Measurements from ENCODE around the gene LCP1. TPM values are rescaled to one million over a fixed set of nuclear protein-coding genes. Genes with fewer than 3 reads are reported as not detected.

The LCP1 gene
- total and polyA plus RNA-seq, 9 of the 15 experiments (the other 6 are each of a cell fraction or from before 2014, with no cell fraction given) = 83.0 to 255 (median 163) TPM

DNA sequence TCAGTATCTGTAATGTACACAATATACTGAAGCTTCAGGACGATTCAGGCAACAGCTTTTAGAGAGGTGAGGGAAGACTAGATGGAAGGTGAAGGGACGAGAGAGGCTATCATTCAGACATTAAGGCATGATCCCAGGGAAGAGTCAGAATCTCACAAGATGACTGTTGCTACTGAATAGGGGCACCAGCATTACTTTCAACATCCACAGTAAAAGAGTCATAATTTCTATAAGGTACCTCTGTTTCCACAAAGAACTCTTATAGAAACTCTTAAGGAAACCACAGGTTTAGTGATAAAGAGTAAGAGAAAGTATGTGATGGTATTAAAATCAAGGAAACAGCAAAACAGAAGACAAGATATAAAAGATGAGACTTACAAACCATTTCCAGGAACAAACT, 23.0 kb downstream of the LCP1 start:
- in situ Hi-C loops (cut with MboI) (loop anchor here (10.0 kb wide), 1 partner anchor 136 kb away; no protein-coding TSS in a partner anchor), intact Hi-C loops (cut with micrococcal nuclease) (no loop called here)
- no peaks in the 10 kb centered on the region for H3K27me3 ChIP-seq (ENCODE audit: control insufficient read depth in 2 of 2, insufficient read depth in 2 of 2, low read length in 2 of 2)
- POLR2A ChIA-PET = interaction anchor here (0.6 to 1.1 kb wide), 2 partner anchors 8 to 85 kb away, joined by 3 to 4 read pairs; no protein-coding TSS in a partner anchor
- 0 out of 2 replicates have a peak, but pooled peaks cover 4% of the 10 kb centered on the region for H4K20me1 ChIP-seq (replicated peaks; ENCODE audit: control insufficient read depth, insufficient read depth, low read length)
- CTCF ChIA-PET (ENCODE audit: low intra/inter-chr PET ratio) = no interaction called here
- peaks cover 34% of the 10 kb centered on the region for H3K79me2 ChIP-seq (ENCODE audit: control insufficient read depth, insufficient read depth, low read length)
- H2AFZ ChIP-seq (ENCODE audit: low read depth, low read length) = no peak overlapping the region
- H3K9me3 ChIP-seq (replicated peaks; ENCODE audit: control insufficient read depth, insufficient read depth, low read depth, low read length) = no peaks in the 10 kb centered on the region
- no peak overlapping the region for H3K9ac ChIP-seq (ENCODE audit: insufficient read depth in 1 of 2, low read depth in 2 of 2, low read length in 2 of 2)
- H3K27ac ChIP-seq (ENCODE audit: extremely low read depth, low read depth, low read length) = no peak overlapping the region
- DNase-seq (ENCODE audit: extremely low read depth in 1 of 4, low spot score in 3 of 4) (no peak), FAIRE-seq (no peak), ATAC-seq (no peak)
- H3K4me2 ChIP-seq (ENCODE audit: insufficient read depth, low read length) = no peak overlapping the region
- no TSS peak for BruUV-seq (replicated peaks)
- H3K4me1 ChIP-seq (replicated peaks in 1 of 2; ENCODE audit: control insufficient read depth in 2 of 2, insufficient read depth in 2 of 2, low read length in 2 of 2) = peaks cover 0 to 5% of the 10 kb centered on the region in 2 experiments; a peak in 2 of 5 replicates
- H3K4me3 ChIP-seq = no peak overlapping the region
- 80% methylated on average over 2 of the region's 2 CpGs for WGBS (ENCODE audit: insufficient coverage, low coverage, missing lambda C conversion rate)
- peaks cover 63% of the 10 kb centered on the region; the same call in 2 of the 3 replicates for H3K36me3 ChIP-seq (ENCODE audit: control insufficient read depth, insufficient read depth, low read length)
- H3K9me1 ChIP-seq (ENCODE audit: control insufficient read depth, insufficient read depth, low read length) = no peaks in the 10 kb centered on the region
- no peak for TF ChIP-seq FOXJ3 (CRISPR knock-in tag; IDR thresholded peaks at IDR 0.05)
- TF ChIP-seq TCF7L2 (IDR thresholded peaks at IDR 0.05; ENCODE audit: low read depth, low read length) = no peak
- TF ChIP-seq, protein P1, sequence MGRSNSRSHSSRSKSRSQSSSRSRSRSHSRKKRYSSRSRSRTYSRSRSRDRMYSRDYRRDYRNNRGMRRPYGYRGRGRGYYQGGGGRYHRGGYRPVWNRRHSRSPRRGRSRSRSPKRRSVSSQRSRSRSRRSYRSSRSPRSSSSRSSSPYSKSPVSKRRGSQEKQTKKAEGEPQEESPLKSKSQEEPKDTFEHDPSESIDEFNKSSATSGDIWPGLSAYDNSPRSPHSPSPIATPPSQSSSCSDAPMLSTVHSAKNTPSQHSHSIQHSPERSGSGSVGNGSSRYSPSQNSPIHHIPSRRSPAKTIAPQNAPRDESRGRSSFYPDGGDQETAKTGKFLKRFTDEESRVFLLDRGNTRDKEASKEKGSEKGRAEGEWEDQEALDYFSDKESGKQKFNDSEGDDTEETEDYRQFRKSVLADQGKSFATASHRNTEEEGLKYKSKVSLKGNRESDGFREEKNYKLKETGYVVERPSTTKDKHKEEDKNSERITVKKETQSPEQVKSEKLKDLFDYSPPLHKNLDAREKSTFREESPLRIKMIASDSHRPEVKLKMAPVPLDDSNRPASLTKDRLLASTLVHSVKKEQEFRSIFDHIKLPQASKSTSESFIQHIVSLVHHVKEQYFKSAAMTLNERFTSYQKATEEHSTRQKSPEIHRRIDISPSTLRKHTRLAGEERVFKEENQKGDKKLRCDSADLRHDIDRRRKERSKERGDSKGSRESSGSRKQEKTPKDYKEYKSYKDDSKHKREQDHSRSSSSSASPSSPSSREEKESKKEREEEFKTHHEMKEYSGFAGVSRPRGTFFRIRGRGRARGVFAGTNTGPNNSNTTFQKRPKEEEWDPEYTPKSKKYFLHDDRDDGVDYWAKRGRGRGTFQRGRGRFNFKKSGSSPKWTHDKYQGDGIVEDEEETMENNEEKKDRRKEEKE (IDR thresholded peaks at IDR 0.05; ENCODE audit: borderline replicate concordance in 1 of 2, control insufficient read depth in 1 of 2, low read depth in 2 of 2, low read length in 1 of 2) = no peak
- TF ChIP-seq, protein P2, sequence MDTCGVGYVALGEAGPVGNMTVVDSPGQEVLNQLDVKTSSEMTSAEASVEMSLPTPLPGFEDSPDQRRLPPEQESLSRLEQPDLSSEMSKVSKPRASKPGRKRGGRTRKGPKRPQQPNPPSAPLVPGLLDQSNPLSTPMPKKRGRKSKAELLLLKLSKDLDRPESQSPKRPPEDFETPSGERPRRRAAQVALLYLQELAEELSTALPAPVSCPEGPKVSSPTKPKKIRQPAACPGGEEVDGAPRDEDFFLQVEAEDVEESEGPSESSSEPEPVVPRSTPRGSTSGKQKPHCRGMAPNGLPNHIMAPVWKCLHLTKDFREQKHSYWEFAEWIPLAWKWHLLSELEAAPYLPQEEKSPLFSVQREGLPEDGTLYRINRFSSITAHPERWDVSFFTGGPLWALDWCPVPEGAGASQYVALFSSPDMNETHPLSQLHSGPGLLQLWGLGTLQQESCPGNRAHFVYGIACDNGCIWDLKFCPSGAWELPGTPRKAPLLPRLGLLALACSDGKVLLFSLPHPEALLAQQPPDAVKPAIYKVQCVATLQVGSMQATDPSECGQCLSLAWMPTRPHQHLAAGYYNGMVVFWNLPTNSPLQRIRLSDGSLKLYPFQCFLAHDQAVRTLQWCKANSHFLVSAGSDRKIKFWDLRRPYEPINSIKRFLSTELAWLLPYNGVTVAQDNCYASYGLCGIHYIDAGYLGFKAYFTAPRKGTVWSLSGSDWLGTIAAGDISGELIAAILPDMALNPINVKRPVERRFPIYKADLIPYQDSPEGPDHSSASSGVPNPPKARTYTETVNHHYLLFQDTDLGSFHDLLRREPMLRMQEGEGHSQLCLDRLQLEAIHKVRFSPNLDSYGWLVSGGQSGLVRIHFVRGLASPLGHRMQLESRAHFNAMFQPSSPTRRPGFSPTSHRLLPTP (IDR thresholded peaks at IDR 0.05; ENCODE audit: borderline replicate concordance, extremely low read depth, insufficient read length) = no peak
- TF ChIP-seq MCM2 (IDR thresholded peaks at IDR 0.05; ENCODE audit: low read depth) = no peak
- no peak for TF ChIP-seq TRIM24 (IDR thresholded peaks at IDR 0.05)
- no peak for TF ChIP-seq C11orf30 (IDR thresholded peaks at IDR 0.05; ENCODE audit: low read depth)
- TF ChIP-seq PYGO2 (tag; IDR thresholded peaks at IDR 0.05) = no peak
- no peak for TF ChIP-seq GTF2E2 (tag; IDR thresholded peaks at IDR 0.05)
- TF ChIP-seq, protein P3, sequence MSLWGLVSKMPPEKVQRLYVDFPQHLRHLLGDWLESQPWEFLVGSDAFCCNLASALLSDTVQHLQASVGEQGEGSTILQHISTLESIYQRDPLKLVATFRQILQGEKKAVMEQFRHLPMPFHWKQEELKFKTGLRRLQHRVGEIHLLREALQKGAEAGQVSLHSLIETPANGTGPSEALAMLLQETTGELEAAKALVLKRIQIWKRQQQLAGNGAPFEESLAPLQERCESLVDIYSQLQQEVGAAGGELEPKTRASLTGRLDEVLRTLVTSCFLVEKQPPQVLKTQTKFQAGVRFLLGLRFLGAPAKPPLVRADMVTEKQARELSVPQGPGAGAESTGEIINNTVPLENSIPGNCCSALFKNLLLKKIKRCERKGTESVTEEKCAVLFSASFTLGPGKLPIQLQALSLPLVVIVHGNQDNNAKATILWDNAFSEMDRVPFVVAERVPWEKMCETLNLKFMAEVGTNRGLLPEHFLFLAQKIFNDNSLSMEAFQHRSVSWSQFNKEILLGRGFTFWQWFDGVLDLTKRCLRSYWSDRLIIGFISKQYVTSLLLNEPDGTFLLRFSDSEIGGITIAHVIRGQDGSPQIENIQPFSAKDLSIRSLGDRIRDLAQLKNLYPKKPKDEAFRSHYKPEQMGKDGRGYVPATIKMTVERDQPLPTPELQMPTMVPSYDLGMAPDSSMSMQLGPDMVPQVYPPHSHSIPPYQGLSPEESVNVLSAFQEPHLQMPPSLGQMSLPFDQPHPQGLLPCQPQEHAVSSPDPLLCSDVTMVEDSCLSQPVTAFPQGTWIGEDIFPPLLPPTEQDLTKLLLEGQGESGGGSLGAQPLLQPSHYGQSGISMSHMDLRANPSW (CRISPR knock-in tag; IDR thresholded peaks at IDR 0.05) = no peak
- TF ChIP-seq ZNF232 (CRISPR knock-in tag; IDR thresholded peaks at IDR 0.05) = no peak
- no peak for TF ChIP-seq U2AF2 (optimal IDR thresholded peaks at IDR 0.05; ENCODE audit: low read depth, low read length)

Data from K562 (cell line).